Activated CD8-positive, alpha-beta memory T cell treated with anti-CD3 and anti-CD28 coated beads, Interleukin-2, amount 50 U/mL, for 4 hours (primary cell): ENCODE results near the gene BRI3.

ENCODE experiments used
- DNase-seq: peaks from one replicate; pipeline ENCODE4 v3.0.0-alpha.2; 2020

Gene BRI3

GRCh38 chr7:98254516-98254915 lies 27.0 kb upstream of the BRI3 start:
- DNase-seq, result no peak

- no peak for DNase-seq
Observed at GRCh38 chr7:98254951-98255610, 26.4 kb upstream of the BRI3 start.

DNA sequence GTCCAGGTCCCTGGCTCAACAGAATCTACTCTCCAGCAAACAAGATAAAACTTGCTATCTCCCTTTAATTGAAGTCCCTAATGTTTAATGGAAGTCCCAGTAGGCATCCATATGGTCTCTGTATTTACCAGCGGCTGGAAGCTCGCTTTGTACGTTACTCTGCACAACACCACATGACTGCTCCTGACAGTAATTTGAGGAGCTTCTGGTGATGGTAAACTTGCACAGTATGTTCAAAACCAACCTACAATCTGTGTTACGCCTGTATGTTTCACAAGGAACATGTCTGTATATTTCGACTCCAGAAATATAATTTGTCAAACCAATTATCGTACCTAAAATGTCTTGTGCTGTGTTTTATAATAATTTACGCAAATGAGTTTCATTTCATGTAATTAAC lies 25.1 kb upstream of the BRI3 start:
- no peak for DNase-seq

DNA sequence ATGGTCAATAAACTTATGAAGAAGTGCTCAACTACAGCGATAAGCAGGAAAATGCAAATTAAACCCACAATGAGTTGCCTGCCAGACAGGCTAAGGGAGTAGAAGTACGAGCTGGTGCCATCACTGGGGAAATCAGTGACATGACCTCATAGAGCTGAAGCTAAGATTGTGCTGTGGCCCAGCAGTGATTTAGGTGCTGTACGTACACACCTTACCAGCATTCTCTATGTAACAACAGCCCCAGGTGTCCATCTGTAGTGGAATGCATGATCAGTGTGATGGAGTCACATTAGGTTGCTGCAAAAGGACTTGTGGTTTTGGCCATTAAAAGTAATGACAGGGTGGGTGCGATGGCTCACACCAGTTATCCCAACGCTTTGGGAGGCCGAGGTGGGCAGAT lies 23.8 kb upstream of the BRI3 start:
- DNase-seq, result no peak

GRCh38 chr7:98265841-98266271 lies 15.6 kb upstream of the BRI3 start:
- DNase-seq, result no peak

- no peak for DNase-seq
Observed at GRCh38 chr7:98266840-98267239, 14.6 kb upstream of the BRI3 start.

DNA sequence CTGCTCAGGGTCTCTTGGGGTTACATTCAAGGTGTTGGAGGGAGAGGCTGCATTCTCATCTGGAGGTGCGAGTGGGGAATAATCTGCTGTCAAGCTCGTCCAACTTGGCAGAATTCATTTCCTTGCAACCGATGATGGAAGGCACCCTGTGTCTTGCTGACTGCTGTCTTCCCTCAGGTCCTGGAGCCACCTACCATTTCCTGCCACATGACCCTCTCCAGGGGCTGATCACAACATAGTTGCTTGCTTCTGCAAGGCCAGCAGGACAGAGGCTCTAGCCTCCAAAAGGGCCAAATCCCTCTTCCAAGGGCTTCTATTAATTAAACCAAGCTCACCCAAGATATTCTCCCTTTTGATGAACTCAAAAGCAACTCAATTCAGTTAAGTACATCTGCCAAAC lies 14.2 kb upstream of the BRI3 start:
- DNase-seq, result no peak

GRCh38 chr7:98276241-98276761 lies 5.2 kb upstream of the BRI3 start:
- DNase-seq, result no peak

- DNase-seq, result no peak
Observed at GRCh38 chr7:98278408-98278807, 3.1 kb upstream of the BRI3 start.

- DNase-seq, result no peak
Observed at GRCh38 chr7:98278936-98279335, 2.5 kb upstream of the BRI3 start.

DNA sequence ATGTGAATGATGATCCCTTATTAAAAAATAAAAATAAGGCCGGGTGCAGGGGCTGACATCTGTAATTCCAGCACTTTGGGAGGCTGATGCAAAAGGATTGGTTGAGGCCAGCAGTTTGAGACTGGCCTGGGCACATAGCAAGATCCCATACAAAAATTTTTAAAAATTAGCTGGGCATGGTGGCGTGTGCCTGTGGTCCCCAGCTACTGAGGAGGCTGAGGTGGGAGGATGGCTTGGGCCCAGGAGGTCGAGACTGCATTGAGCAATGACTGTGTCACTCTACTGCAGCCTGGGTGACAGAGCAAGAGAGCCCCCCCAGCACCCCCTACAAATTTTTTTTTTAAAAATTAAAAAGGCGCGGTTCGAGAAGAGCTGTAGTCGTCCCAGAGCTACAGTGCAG lies 1.2 kb upstream of the BRI3 start:
- DNase-seq, result no peak

- no peak for DNase-seq
Observed at GRCh38 chr7:98281757-98282606, 496 bp downstream of the BRI3 start.

DNA sequence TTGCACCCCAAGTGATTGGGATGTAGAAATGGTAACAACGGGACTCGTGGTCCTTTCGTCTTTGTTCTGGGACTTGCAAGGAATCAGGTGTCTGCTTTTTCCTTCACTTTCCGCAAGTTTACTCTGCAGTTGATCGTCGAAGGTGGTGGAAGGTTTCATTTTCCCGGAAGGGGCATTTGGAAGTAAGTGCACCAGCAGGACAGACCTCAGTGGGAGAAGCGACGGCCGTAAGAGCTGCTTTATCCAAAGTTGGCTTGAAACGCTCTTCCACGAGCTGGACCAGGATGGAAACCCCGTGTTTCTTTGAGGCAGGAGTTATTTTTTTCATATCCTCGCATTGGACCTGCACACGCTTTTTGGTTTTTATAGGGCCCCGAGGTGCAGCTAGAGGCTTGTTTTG lies 1.2 kb downstream of the BRI3 start:
- DNase-seq, result no peak

DNA sequence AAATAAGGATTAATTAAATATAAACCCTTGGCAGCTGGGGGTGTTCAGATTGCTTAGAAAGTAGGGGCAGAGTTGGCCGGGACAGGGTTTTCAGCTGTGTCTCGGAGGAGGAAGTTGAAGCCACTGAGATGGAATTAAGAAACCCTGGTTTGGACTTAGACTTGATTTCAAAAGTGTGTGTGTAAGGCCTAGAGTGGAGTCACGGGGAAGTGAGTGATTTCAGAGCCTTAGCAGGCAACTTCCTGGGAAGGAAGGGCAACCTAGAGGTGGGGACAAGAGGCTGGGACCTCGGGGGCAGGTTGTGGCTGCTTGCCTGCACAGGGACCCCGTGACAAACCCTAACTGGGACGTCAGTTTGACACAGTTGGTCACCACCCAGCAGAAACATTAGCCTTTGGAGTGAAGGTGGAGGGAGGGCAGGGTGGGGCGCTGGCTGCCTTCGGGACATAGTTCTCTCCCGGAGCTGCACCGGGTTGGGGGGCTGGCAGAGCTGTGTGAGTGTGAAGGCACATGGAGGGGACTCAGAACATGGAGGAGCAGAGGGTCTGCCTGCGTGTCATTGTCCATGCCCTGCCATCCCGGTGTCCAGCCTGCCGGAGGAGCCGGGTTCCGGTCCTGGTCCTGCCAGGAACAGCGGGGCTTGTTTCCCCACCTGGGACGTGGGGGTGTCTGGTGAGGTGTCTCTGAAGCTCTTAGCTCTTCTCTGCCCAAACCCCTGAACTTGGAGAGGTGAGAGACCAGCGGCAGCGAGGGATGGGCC lies 1.8 kb downstream of the BRI3 start:
- DNase-seq, result no peak

DNA sequence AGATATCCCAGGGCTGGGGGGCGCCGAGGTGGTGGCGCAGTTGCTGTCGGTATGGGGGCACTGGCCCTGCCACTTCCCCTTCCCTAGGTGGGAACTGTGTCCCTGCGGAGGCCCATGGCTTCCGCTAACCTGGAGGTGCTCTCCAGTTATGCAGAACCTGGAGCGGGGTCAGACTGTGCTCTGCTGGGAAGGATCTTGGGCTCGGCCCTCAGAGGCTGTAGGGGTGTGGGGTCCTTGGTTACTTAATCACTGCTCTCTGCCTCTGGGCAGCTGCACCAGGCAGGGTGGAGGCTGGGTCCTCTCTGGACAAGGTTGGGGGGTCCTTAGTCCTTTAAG lies 2.4 kb downstream of the BRI3 start:
- no peak for DNase-seq

DNA sequence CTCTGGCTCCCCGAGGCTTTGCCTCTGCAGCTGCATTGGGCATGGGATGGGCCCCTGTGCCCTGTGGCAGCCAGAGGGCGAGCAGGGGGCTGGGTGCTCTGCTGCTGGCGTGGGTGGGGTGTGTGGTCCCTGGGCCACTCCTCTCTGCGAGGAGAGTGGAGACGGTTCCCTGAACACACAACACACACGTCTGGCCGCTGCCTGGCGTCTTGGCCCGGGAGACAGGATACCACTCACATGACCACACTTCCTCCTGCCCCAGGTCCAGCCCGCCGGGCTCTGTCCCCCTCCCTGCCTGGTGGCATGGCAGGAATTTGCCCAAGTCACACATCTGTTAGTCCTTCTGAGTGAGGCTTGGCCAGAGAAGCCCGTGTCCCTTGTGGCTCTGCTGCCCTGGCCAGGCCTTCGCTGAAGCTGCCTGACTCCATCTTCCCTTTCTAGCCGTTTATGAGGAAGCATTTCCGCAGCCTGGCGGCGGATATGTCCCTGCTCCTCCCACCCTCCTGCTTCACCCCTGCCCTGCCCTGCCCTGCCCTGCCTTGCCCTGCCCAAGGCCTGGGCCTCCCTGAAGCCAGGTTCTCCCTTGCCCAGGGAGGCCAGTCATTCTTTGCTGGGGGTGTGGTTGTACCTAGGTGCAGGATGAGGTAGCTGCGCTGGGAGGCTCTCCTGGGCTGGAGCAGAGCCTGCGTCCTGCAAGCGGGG lies 3.0 kb downstream of the BRI3 start:
- DNase-seq, result no peak

GRCh38 chr7:98285157-98286092 lies 3.9 kb downstream of the BRI3 start:
- DNase-seq, result no peak

GRCh38 chr7:98286093-98286539 lies 4.6 kb downstream of the BRI3 start:
- no peak for DNase-seq

DNA sequence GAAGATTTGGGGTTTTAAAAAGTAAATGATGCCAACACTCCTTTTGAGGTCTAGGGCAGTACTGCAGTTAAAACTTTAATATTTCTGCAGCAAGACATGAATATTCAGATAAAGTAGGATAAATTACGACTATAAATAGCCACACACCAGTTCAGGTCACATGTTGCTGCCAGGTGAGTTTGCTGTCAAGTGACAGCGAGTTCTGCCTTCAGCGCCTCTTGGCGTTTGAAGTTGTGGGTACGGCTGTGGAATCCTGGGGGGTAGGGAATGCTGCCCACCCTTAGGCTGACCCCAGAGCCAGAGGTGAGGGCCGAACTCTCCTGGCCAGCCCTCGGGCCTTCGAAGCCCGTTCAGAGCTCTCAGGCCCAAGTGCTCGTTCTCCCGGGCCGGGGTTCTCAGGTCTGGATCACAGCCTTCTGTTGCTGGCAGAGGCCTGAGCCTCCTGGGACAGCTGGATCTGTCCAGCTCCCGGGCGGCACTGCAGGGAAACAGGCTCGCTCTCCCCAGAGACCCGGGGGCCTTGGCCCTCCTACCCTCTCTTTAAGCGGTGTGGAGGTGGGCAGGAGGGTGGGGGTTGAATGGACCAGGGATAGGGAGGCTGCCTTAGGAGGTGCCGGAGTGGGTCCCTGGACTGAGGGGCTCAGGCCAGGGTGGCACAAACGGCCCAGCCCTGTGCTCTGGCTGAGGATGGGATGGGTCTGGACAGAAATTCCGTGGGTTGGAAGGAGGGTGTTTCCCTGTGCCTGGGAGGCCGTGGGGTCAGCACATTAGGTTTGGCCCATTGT lies 5.4 kb downstream of the BRI3 start:
- DNase-seq, result no peak

DNA sequence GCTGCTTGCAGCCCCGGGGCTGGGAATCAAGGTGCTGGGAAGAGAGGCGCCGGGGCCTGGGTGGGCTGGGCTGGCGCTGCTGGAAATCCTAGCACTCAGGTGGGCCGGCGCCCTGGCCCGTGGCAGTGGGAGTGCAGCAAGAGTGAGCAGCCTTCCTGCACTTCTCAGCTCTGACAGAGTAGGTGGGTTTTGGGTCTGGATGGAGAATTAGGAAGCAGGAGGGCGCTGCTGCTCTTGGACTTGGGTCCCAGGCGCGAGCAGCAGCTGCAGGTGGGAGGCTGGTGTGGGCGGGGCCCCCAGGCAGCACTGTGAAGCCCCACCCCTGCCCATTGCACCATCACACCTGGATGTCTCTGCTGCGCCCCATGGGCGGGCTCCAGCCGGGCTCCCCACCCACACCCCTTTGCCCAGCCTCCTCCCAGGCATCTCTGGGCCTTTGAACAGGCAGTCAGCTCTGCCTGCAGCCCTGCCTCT lies 6.0 kb downstream of the BRI3 start:
- DNase-seq, result no peak
